Activated naive CD4-positive, alpha-beta T cell treated with anti-CD3 and anti-CD28 coated beads, Interleukin-2, amount 50 U/mL, for 16 hours (primary cell): ENCODE results near the gene PIKFYVE.
"Not testable (repeated sequence)": the region's sequence is repeated elsewhere in the genome, so short reads cannot be mapped to it uniquely, and the experiment has no call there.

ENCODE experiments used
- DNase-seq: peaks from one replicate; pipeline ENCODE4 v3.0.0-alpha.2; 2020

PIKFYVE gene

GRCh38 chr2:208255557-208256106 is 10.4 kb upstream of the PIKFYVE start:
- DNase-seq: no peak

DNA sequence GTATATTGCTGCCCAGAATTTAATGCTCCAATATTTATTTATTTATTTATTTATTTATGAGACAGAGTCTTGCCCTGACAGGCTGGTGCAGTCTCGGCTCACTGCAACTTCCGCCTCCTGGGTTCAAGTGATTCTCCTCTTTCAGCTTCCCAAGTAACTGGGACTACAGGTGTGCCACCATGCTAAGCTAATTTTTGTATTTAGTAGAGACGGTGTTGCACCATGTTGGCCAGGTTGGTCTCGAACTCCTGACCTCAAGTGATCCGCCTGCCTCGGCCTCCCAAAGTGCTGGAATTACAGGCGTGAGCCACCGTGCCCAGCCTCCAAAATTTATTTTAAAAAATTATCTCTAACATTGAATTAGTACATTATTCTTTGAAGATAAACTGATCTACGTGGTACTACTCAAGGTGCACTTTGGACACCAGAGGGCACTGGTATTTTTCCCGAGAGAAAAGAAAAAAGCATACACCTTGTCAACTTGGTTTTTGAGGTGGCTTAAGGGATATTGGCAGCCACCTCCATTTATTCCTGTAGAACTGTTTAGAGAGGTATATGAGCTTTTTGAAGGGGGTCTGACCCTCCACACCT is 9.8 kb upstream of the PIKFYVE start:
- DNase-seq: no peak

DNA sequence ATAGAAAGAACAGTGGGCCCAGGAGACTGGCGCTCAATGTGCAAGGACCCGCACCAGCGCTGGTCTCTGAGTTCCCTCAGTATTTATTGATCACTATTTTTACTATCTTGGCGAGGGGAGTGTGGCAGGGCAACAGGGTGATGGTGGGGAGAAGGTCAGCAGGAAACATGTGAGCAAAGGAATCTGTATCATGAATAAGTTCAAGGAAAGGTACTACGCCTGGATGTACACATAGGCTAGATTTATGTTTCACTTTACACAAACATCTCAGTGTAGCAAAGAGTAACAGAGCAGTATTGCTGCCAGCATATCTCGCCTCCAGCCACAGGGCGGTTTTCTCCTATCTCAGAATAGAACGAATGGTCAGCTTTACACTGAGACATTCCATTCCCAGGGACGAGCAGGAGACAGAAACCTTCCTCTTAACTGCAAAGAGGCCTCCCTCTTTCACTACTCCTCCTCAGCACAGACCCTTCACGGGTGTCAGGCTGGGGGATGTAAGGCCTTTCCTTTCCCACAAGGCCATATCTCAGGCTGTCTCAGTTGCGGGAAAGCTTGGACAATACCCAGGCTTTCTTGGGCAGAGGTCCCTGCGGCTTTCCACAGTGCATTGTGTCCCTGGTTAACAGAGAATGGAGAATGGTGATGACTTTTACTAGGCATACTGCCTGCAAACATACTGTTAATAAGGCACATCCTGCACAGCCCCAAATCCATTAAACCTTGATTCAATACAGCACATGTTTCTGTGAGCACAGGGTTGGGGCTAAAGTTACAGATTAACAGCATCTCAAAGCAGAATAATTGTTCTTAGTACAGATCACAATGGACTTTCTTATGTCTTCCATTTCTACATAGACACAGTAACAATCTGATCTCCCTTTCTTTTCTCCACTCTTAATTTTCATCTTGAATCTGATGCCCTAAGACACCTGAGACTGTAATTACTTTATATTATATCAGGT is 8.9 kb upstream of the PIKFYVE start:
- DNase-seq: not testable (repeated sequence)

DNA sequence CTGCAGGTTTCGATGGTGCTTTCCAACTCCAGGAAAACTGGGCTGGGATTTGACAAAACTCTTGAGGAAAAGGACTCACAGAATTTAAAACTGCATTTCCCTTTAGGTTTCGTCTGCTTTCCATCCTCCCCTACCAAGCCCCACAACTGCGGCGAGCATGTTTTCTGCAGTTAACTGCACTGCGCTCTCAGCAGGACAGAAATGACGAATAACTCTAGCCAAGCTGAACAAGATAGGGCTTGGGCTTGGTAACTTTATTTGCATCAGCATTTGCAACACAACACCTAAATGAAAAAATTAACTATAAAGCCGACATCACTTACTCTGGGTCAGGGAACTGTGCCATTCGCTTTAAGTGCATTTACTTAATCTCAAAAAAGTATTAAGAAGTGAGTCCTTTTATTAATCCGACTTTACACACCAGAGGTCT is 669 bp upstream of the PIKFYVE start:
- DNase-seq: no peak

GRCh38 chr2:208266553-208266893 is 468 bp downstream of the PIKFYVE start:
- no peak for DNase-seq

DNA sequence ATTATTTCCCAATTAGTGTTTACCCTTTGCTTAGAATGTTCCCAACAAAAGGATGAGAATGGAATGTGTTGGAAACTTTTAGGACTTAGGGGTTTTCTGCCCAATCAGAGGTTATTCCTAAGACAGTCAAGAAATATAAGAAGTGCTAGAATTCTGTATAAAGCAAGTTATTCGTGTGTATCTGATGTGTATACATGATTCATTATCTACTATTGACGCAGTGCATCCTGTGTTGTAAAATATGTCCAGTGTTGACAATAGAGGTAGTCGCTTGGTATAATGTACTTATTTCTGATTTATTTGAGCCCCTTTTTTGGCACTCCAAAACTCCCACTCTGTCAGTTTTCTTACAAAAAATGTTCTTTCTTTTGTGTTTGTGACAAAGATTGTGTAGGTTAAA is 881 bp downstream of the PIKFYVE start:
- no peak for DNase-seq

DNA sequence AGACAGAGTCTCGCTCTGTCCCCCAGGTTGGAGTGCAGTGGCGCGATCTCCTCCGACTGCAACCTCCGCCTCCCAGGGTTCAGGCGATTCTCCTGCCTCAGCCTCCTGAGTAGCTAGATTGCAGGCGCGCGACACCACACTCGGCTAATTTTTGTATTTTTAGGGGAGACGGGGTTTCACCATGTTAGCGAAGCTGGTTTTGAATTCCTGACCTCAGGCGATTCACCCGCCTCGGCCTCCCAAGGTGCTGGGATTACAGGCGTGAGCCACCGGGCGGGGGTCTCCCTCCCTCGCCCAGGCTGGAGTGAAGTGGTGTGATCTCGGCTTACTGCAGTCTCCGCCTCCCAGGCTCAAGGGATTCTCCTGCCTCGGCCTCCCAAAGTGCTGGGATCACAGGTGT is 1.5 kb downstream of the PIKFYVE start:
- not testable (repeated sequence) for DNase-seq

DNA sequence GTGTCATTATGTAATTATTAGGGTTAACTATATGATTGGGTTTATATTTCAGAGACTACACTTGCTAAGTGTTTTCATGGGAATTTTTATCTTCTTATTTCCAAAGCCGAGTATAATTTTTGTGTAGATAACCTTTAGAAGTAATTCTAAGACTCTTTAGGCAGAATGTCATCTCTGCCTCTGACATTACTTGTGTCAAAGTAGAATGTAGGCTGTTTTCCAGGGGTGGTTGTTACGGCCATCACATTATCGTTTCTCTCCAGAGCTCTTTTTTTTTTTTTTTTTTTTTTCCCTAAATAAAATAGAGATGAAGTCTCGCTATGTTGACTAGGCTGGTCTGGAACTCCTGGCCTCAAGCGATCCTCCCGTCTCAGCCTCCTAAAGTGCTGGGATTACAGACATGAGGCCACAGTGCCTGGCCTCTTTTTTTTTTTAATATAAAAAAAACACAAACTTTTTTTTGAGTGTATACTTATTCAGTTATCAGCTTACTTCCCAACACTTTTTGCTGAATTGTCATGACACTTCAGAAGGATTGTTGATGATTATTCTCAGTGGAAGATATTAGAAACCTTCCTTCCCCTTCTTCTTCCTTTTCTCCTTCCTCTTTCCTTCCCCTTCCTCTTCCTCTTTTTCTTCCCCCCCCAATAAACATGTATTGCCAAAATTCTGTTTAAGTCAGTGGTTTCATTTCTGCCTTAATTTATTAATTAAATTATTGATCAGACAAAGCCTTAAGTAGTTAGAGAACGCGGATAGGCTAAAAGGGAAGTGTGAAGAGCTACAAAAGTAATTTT is 2.3 kb downstream of the PIKFYVE start:
- DNase-seq: no peak

DNA sequence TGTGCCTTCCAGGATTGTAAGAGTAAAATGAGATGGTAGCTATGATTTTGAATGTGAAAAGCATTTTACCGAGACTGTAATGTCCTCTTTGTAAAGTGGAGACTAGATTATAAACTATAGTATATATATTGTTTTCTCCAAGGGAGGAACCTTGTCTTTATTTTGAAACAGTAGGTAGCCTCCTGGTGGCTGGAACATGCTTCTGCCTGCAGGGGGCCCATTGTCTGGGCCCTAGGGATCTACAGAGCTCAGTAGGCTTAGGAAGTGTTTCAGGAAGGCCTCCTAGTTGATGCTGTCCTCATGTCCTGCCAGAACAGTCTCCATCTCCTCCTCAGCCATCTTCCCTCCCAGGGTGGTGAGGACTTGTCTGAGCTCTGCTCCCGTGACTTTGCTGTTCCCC is 3.0 kb downstream of the PIKFYVE start:
- DNase-seq: no peak

DNA sequence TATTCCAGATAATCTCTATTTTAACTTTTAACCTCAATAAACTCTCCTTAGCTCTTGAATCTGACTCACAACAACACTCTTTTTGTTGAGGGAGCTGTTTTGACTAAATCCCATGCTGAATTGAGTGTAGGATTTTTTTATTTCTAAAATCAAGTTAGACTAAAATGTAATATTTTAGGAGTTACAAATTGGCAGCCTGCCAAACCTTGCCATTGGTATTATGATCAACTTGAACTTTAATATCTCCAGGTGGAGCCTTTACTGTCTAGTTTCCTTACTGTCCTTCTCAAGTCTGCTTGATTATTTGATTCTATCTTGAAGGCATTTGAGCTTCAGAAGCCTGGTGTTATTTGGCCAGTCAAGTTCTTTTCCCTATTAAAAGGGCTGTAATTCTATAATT is 8.7 kb downstream of the PIKFYVE start:
- no peak for DNase-seq

DNA sequence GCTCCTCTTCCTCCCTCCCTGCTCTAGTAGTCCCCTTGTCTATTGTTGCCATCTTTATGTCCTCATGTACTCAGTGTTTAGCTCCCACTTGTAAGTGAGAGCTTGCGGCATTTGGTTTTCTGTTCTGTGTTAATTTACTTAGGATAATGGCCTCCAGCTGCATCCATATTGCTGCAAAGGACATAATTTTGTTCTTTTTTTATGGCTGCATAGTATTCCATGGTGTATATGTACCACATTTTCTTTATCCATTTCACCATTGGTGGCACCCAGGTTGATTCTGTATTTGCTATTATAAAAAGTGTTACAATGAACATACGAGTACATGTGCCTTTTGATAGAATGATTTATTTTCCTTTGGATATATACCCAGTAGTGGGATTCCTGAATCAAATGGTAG is 12.5 kb downstream of the PIKFYVE start:
- no peak for DNase-seq

DNA sequence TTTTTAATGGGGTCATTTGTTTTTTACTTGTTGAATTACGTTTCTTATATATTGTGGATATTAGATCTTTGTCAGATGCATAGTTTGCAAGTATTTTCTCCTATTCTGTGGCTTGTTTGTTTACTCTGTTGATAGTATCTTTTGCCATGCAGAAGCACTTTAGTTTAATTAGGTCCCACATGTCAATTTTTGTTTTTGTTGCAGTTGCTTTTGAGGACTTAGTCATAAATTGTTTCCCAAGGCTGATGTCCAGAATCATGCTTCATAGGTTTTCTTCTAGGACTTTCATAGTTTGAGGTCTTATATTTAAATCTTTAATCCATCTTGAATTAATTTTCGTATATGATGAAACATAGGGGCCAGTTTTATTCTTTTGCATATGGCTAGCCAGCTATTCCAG is 13.2 kb downstream of the PIKFYVE start:
- no peak for DNase-seq

- DNase-seq: no peak
Measured at GRCh38 chr2:208280234-208280633, 14.2 kb downstream of the PIKFYVE start.

GRCh38 chr2:208280933-208281332 is 14.9 kb downstream of the PIKFYVE start:
- no peak for DNase-seq

DNA sequence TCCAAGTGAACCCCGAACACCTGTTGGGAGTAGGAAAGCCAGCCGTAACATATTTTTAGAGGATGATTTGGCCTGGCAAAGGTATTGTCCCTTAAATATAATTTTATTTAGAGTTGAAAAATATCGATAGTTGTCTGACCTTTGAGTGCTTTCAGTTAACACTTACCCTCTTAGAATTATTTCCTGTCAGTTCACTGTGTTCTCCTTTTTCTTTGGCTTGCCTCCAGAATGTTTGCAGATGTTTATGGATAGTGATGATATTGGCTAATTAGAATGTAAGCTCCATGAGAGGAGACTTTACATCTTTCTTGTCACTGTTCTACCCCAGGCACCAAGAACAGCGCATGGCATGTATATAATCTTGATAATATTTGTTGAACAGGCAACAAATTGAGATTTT is 19.8 kb downstream of the PIKFYVE start:
- no peak for DNase-seq

DNA sequence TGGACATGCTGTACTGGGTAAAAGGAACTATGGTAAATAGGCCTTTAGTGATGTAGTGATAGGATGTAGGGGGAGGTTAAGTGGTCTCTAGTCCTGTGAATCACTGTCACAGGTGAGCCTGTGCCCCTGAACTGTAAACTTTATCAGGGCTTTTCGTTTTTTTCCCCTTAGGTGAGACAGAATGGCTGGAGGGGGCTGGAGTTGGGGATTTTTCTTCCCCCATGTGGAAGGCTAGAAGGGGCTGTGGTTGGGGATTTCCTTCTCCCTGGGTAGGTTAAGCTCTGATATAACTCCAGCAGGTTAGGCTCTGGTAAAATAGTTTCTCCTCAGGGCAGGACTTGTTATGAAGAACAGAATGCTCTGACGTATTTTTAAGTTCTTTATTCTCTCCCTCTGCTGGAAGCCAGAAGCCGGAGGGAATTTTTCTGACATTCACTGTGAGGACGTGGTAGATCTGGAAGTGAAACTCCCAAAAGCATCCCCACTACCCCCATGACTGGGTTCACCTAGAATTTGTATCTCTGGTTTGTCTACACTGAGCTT is 28.5 kb downstream of the PIKFYVE start:
- no peak for DNase-seq

DNA sequence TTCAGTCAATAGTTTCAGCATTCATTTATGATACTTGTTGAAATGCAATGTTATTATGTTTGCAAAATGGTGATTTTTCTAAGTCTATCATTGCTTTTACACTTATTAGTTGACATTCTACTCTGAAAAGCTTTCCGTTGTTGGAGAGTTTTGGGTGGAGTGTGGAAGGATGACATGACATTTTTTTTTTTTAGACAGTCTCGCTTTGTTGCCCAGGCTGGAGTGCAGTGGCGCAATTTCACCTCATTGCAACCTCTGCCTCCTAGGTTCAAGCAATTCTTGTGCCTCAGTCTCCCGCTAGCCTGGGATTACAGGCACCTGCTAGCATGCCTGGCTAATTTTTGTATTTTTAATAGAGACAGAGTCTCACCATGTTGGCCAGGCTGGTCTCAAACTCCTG is 29.8 kb downstream of the PIKFYVE start:
- no peak for DNase-seq

DNA sequence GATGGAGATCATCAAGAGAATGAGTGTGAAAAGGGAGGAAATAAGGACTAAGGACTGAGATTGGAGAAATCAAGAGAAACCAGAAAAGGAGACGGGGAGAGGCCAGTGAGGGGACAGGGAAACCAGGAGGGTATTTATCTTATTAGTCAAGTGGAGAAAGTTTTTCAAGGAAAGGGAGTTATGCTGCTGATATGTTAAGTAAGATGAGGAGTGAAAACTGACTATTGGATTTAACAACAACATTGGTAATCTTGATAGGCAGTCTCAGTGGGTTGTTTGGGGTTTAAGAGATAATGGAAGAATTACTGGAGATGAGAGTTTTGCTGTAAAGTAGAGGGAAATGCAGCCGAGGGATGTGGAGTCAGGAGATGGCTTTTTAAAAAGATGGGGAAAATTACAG is 30.6 kb downstream of the PIKFYVE start:
- no peak for DNase-seq

- DNase-seq: no peak
Measured at GRCh38 chr2:208297961-208298360, 31.9 kb downstream of the PIKFYVE start.

DNA sequence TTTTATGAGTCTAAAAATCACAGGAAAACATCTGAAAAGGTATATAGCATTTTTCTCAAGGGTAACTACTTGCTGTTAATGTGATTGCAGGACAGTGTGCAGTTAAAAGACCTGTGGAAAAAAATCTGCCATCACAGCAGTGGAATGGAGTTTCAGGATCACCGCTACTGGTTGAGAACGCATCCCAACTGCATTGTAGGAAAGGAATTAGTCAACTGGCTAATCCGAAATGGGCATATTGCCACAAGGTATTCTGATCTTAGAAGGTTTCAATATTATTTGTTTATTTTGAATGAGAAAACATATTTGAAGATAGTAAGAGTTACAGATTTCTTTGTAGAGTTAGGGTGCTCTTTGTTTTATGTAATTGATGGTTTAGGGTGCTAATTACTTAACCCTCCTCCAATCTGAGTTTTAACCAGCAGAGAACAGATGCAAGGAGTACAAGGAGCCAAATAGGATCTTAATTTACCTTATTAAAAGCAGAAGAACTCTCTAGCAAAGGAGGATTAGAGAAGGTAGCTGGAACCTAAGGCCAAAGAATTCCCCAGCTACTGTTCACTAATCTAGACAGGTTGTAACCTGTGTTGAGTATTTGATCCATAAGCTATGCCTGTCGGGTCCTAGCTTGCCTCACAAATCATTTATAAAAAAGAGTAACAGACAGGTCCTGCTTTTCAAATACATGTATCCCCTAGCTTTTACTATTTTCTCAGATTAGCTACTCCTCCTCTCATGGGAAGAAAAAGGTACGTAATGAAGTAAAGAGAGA is 35.0 kb downstream of the PIKFYVE start:
- no peak for DNase-seq

- no peak for DNase-seq
Measured at GRCh38 chr2:208304157-208304556, 38.1 kb downstream of the PIKFYVE start.

GRCh38 chr2:208304695-208305094 is 38.6 kb downstream of the PIKFYVE start:
- DNase-seq: no peak
